Testis (tissue), 3 donors: ENCODE measurements around the gene SETD1B. TPM values are rescaled to one million over a fixed set of nuclear protein-coding genes. Genes with fewer than 3 reads are reported as not detected.

ENCODE experiments used
- DNase-seq: peaks from one replicate; pipeline ENCODE4 v3.0.0-alpha.2; 2019
- H3K27ac ChIP-seq, 2 donors: fragments of 200-600 bp; sonication (generic); one replicate each; pipeline ENCODE4 v1.5.1; 2019
- H3K27me3 ChIP-seq: fragments of 200-600 bp; sonication (generic); one replicate; pipeline ENCODE4 v1.5.1; 2019
- H3K36me3 ChIP-seq: fragments of 200-600 bp; sonication (generic); one replicate; pipeline ENCODE4 v1.5.1; 2017; ENCODE audit warnings: low read depth; ENCODE audit errors: missing control alignments
- H3K4me1 ChIP-seq: fragments of 200-600 bp; sonication (generic); one replicate; pipeline ENCODE4 v1.5.1; 2019
- H3K4me3 ChIP-seq, 2 donors: fragments of 200-600 bp; sonication (generic); one replicate each; pipeline ENCODE4 v1.5.1; 2017 to 2019
- H3K9me3 ChIP-seq: fragments of 200-600 bp; sonication (generic); one replicate; pipeline ENCODE4 v1.5.1; 2017
- CTCF ChIP-seq, 3 experiments: fragments of 450-650 bp in 2 of 3; fragments of 200-600 bp in 1 of 3; sonication (generic) in 1 of 3; IDR thresholded peaks; one replicate each; pipeline ENCODE4 v1.5.1; 2016 to 2019; ENCODE audit warnings: antibody characterized with exemption in 3 of 3, mild to moderate bottlenecking in 2 of 3, moderate library complexity in 1 of 3
- POLR2A ChIP-seq: fragments of 450-650 bp; IDR thresholded peaks from one replicate; pipeline ENCODE4 v1.6.1; 2017; ENCODE audit warnings: antibody characterized with exemption, mild to moderate bottlenecking, moderate library complexity
- WGBS, 2 donors: methylation state at CpG; one replicate each; pipeline ENCODE4 v1.1.5; 2018; 5-methylcytosine and 5-hydroxymethylcytosine counted together
- intact Hi-C: fragments of 100-400 bp; cut with DNase I; formaldehyde crosslinking; loops from one replicate; pipeline ENCODE4 v1.15.1; 2023; ENCODE audit warnings: low total_unique reads
- polyA plus RNA-seq: library from polyadenylated mRNA; stranded (reverse); fragments of 350-450 nt; fragmentation: Illumina TruSeq; extraction: RNeasy Lipid Tissue Mini Kit (QIAGEN cat#74804); gene quantifications from one replicate; pipeline ENCODE4 v1.2.3, GENCODE V29; 2014; ENCODE audit warnings: low read depth, low replicate concordance; ENCODE audit not compliant: insufficient read depth
- total RNA-seq, 2 donors: library from RNA; depleted of rRNA; stranded (reverse); fragments of >200 nt; gene quantifications; one replicate each; pipeline ENCODE4 v1.2.3, GENCODE V29; 2016

Gene SETD1B
- total and polyA plus RNA-seq, 3 donors from 2014 or later, result 18.9 to 23.3 (median 23.1) TPM

- H3K4me3 ChIP-seq, result no peak overlapping the region
- peaks cover 33% of the 10 kb centered on the region for H3K4me1 ChIP-seq
- H3K27ac ChIP-seq, result no peak overlapping the region
- no peaks in the 10 kb centered on the region for H3K9me3 ChIP-seq
- H3K36me3 ChIP-seq, result no peaks in the 10 kb centered on the region
- no peaks in the 10 kb centered on the region for H3K27me3 ChIP-seq
- no peak for TF ChIP-seq POLR2A
- no peak for TF ChIP-seq CTCF (IDR thresholded peaks at IDR 0.05)
- intact Hi-C loops, result no loop called here
- no peak for DNase-seq
- 86 to 95% methylated on average over 8 of the region's 8 CpGs for WGBS, 2 donors
Measured at GRCh38 chr12:121815263-121815662, 11.5 kb downstream of the SETD1B start.

GRCh38 chr12:121816925-121817647, 13.3 kb downstream of the SETD1B start:
- Histone ChIP-seq H3K27me3 (no peaks in the 10 kb centered on the region), H3K27ac (no peak overlapping the region), H3K4me1 (peaks cover 18% of the 10 kb centered on the region), H3K9me3 (no peaks in the 10 kb centered on the region), H3K4me3 (no peak overlapping the region), H3K36me3 (no peaks in the 10 kb centered on the region)
- DNase-seq, result no peak
- intact Hi-C loops, result no loop called here
- TF ChIP-seq CTCF (IDR thresholded peaks at IDR 0.05) (no peak), POLR2A (no peak)
- 87 to 95% methylated on average over 27 to 47 of the region's 47 CpGs for WGBS, 2 donors

GRCh38 chr12:121817648-121818043, 13.8 kb downstream of the SETD1B start:
- intact Hi-C loops, result no loop called here

GRCh38 chr12:121819212-121819949, 15.6 kb downstream of the SETD1B start:
- Histone ChIP-seq H3K27me3 (no peaks in the 10 kb centered on the region), H3K9me3 (no peaks in the 10 kb centered on the region), H3K36me3 (no peaks in the 10 kb centered on the region), H3K4me1 (no peaks in the 10 kb centered on the region), H3K27ac (no peak overlapping the region), H3K4me3 (no peak overlapping the region)
- intact Hi-C loops, result no loop called here
- WGBS, 2 donors, result 91 to 94% methylated on average over 11 to 22 of the region's 22 CpGs
- DNase-seq, result no peak
- TF ChIP-seq CTCF (IDR thresholded peaks at IDR 0.05) (no peak), POLR2A (no peak)

More at GRCh38 chr12:121817648-121818043, 13.8 kb downstream of the SETD1B start:
- H3K36me3 ChIP-seq, result no peaks in the 10 kb centered on the region
- no peak for DNase-seq
- TF ChIP-seq POLR2A (no peak), CTCF (IDR thresholded peaks at IDR 0.05) (no peak)
- no peak overlapping the region for H3K27ac ChIP-seq
- 91 to 96% methylated on average over 18 of the region's 18 CpGs for WGBS, 2 donors
- H3K9me3 ChIP-seq, result no peaks in the 10 kb centered on the region
- no peak overlapping the region for H3K4me3 ChIP-seq
- no peaks in the 10 kb centered on the region for H3K27me3 ChIP-seq
- H3K4me1 ChIP-seq, result peaks cover 13% of the 10 kb centered on the region
